Measurements from ENCODE around the gene NRP1. TPM values are rescaled to one million over a fixed set of nuclear protein-coding genes. Genes with fewer than 3 reads are reported as not detected.

NRP1 gene
- polyA plus RNA-seq, 2 of the 4 experiments (the other 2 are of a cell fraction) = 121 to 259 TPM

- no peaks in the 10 kb centered on the region for H3K9me3 ChIP-seq
- ATAC-seq (peak in 1 of 2 experiments; percentile 8; a peak in 3 of 6 replicates), FAIRE-seq (no peak), DNase-seq (ENCODE audit: low read depth in 1 of 2, low spot score in 1 of 2) (peak in 1 of 2 experiments; percentile 68)
- peaks cover 78% of the 10 kb centered on the region for H3K4me1 ChIP-seq
- H3K27ac ChIP-seq = peak overlapping the region; percentile 84 to 95
- ChIA-PET CTCF (interaction anchor here (0.6 to 10.8 kb wide), 7 partner anchors 9 to 120 kb away, joined by 3 to 82 read pairs (median 4); no protein-coding TSS in a partner anchor), POLR2A (interaction anchor here (1.0 to 1.3 kb wide), 3 partner anchors 63 to 149 kb away, joined by 3 to 4 read pairs (median 3); no protein-coding TSS in a partner anchor)
- 65% methylated on average over 5 of the region's 5 CpGs for WGBS (ENCODE audit: missing lambda C conversion rate)
- TF ChIP-seq GATA3 (IDR thresholded peaks at IDR 0.05; ENCODE audit: borderline replicate concordance) (no peak; the same call in none of the 2 replicates), ZFP36 (IDR thresholded peaks at IDR 0.05; ENCODE audit: borderline replicate concordance, partially characterized antibody) (no peak), ZNF302 (CRISPR knock-in tag; IDR thresholded peaks at IDR 0.05) (no peak), POLR2A (IDR thresholded peaks at IDR 0.05; ENCODE audit: low read length) (no peak), HMGXB4 (CRISPR knock-in tag; IDR thresholded peaks at IDR 0.05; ENCODE audit: borderline replicate concordance) (no peak), EHMT2 (IDR thresholded peaks at IDR 0.05; ENCODE audit: low read depth) (no peak), HOXB13 (CRISPR knock-in tag; IDR thresholded peaks at IDR 0.05; ENCODE audit: low read depth) (peak; percentile 51; the same call in 1 of the 2 replicates), JUNB (IDR thresholded peaks at IDR 0.05) (peak; percentile 6; the same call in 1 of the 2 replicates), FOSL2 (IDR thresholded peaks at IDR 0.05) (no peak; the same call in 1 of the 2 replicates), FOSL2 (CRISPR knock-in tag; IDR thresholded peaks at IDR 0.05) (no peak), CHD4 (IDR thresholded peaks at IDR 0.05; ENCODE audit: borderline replicate concordance) (no peak), PBX3 (IDR thresholded peaks at IDR 0.05) (no peak), SREBF2 (IDR thresholded peaks at IDR 0.05) (no peak), NR3C1 (IDR thresholded peaks at IDR 0.05) (no peak), MAX (IDR thresholded peaks at IDR 0.05) (0 out of 2 replicates have a peak, but pooled peaks have one; percentile 25), ATOH8 (CRISPR knock-in tag; IDR thresholded peaks at IDR 0.05; ENCODE audit: low read depth) (no peak), RARB (CRISPR knock-in tag; IDR thresholded peaks at IDR 0.05) (no peak; the same call in 1 of the 2 replicates), KDM5A (IDR thresholded peaks at IDR 0.05) (no peak), HOXA7 (CRISPR knock-in tag; IDR thresholded peaks at IDR 0.05) (no peak), EHF (CRISPR knock-in tag; IDR thresholded peaks at IDR 0.05) (no peak), EP300 (IDR thresholded peaks at IDR 0.05) (peak; percentile 5 to 53; a peak in 3 of 5 replicates), CEBPB (IDR thresholded peaks at IDR 0.05) (peak; percentile 65 to 94; a peak in 3 of 4 replicates), ZC3H11A (IDR thresholded peaks at IDR 0.05) (no peak), ELK1 (IDR thresholded peaks at IDR 0.05; ENCODE audit: low read depth, low read length) (no peak), POLR2AphosphoS2 (conservative IDR thresholded peaks at IDR 0.05; ENCODE audit: low read length) (no peak), PHF8 (IDR thresholded peaks at IDR 0.05; ENCODE audit: borderline replicate concordance, low read depth) (no peak), JUN (IDR thresholded peaks at IDR 0.05) (no peak; a peak in 1 of 5 replicates), USF2 (IDR thresholded peaks at IDR 0.05) (no peak), MAFK (IDR thresholded peaks at IDR 0.05; ENCODE audit: partially characterized antibody) (no peak), NFE2L2 (conservative IDR thresholded peaks at IDR 0.05; ENCODE audit: low read length) (no peak), BHLHE40 (IDR thresholded peaks at IDR 0.05; ENCODE audit: low read depth, low read length) (peak; percentile 55; the same call in 1 of the 2 replicates), RNF2 (IDR thresholded peaks at IDR 0.05; ENCODE audit: borderline replicate concordance, low read depth) (no peak), MYC (IDR thresholded peaks at IDR 0.05; ENCODE audit: borderline replicate concordance, low read length) (no peak)
- H3K4me3 ChIP-seq = no peak overlapping the region
- H3K4me2 ChIP-seq = peak overlapping the region; percentile 44
These were observed 204.5 kb downstream of the NRP1 start for GRCh38 chr10:33129996-33130386.
